DND-41 (cell line): ENCODE measurements around the gene RAD23B.

Experiments
- ATAC-seq: fragments of 200-7000 bp; cut with Tn5 transposase; 3 replicates; pipeline ENCODE4 v1.9.1; 2021; ENCODE audit warnings: low read depth; ENCODE audit not compliant: insufficient read depth
- DNase-seq: peaks from one replicate; pipeline ENCODE4 v3.0.0-alpha.2; 2020
- H2AFZ ChIP-seq: 2 replicates; pipeline ENCODE4 v1.6.0; 2012; ENCODE audit warnings: low read depth, low read length
- H3K27ac ChIP-seq: 2 replicates; pipeline ENCODE4 v1.5.1; 2012; ENCODE audit warnings: low read length, inconsistent platforms
- H3K27me3 ChIP-seq: fragments of 200-600 bp; sonication (generic); 2 replicates; pipeline ENCODE4 v1.6.0; 2012; ENCODE audit warnings: low read length, mild to moderate bottlenecking, inconsistent platforms; ENCODE audit not compliant: insufficient read depth, poor library complexity
- H3K36me3 ChIP-seq: 2 replicates; pipeline ENCODE4 v1.5.1; 2012; ENCODE audit warnings: low read length, inconsistent platforms; ENCODE audit not compliant: insufficient read depth
- H3K4me1 ChIP-seq: 2 replicates; pipeline ENCODE4 v1.5.1; 2012; ENCODE audit warnings: mild to moderate bottlenecking, low read length; ENCODE audit not compliant: insufficient read depth
- H3K4me2 ChIP-seq: 2 replicates; pipeline ENCODE4 v1.6.0; 2012; ENCODE audit warnings: mild to moderate bottlenecking, moderate library complexity, low read length, inconsistent platforms; ENCODE audit not compliant: insufficient read depth
- H3K4me3 ChIP-seq, 2 experiments: fragments of 200-600 bp in 1 of 2; shearing (Covaris generic) in 1 of 2; 2 replicates each; pipeline ENCODE4 v1.5.1; 2012 to 2016; ENCODE audit warnings: inconsistent platforms in 2 of 2, low read length in 2 of 2, mild to moderate bottlenecking in 2 of 2, low read depth in 1 of 2, moderate library complexity in 1 of 2
- H3K79me2 ChIP-seq: 2 replicates; pipeline ENCODE4 v1.6.0; 2012; ENCODE audit warnings: low read length, inconsistent platforms; ENCODE audit not compliant: insufficient read depth
- H3K9ac ChIP-seq: 2 replicates; pipeline ENCODE4 v1.6.0; 2012; ENCODE audit warnings: low read depth, mild to moderate bottlenecking, inconsistent platforms, low read length, moderate library complexity
- H3K9me3 ChIP-seq: 2 replicates; pipeline ENCODE4 v1.5.1; 2012; ENCODE audit warnings: low read length, moderate library complexity, mild to moderate bottlenecking, inconsistent platforms; ENCODE audit not compliant: insufficient read depth, severe bottlenecking
- H4K20me1 ChIP-seq: 2 replicates; pipeline ENCODE4 v1.6.0; 2012; ENCODE audit warnings: low read length; ENCODE audit not compliant: insufficient read depth
- EZH2 ChIP-seq: IDR thresholded peaks from 3 replicates; pipeline ENCODE4 v1.6.1; 2012; ENCODE audit warnings: borderline replicate concordance, low read depth, mild to moderate bottlenecking, moderate library complexity, low read length, inconsistent platforms; ENCODE audit not compliant: severe bottlenecking
- TF ChIP-seq, protein P1 (sequence below): IDR thresholded peaks from 2 replicates; pipeline ENCODE4 v1.5.1; 2012; ENCODE audit warnings: borderline replicate concordance, low read length, moderate library complexity, mild to moderate bottlenecking; ENCODE audit not compliant: poor library complexity, severe bottlenecking; ENCODE audit errors: extremely low read depth

Gene RAD23B

DNA sequence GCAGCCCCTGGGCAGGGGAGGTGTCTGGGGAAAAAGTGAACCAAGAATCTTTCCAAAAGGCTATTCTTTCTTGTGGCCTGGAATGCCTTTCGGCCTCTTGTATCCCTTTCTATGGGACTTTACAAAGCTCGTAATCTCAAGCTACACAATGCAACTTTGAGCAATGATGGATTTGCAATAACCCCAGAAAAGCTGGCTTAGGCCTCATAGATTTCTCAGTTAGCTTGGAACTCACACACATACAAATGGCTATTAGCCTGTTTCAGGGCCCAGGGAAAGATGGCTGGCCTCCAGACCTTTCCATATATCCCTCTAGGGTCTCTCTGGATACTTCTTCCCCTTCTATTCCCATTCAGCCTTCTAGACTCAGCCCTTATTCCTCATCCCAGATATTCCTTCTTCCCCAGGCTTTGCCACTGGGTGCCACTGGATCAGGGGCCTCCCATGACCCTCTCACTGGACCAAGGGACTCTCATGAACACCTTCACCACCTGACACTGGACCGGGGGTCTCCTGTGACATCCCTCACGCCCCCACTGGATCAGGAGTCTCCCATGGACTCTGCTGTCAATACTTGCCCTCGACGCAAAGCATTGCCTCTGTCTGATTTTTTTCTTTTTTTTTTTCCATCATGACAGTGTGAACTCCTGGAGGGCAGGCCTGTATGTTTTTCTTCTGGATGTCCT, 59.5 kb downstream of the RAD23B start:
- no peak overlapping the region for H2AFZ ChIP-seq
- ATAC-seq (no peak), DNase-seq (no peak)
- H3K27ac ChIP-seq, result no peak overlapping the region
- H3K9ac ChIP-seq, result no peak overlapping the region
- peaks cover 4% of the 10 kb centered on the region; the same call in 1 of the 2 replicates for H4K20me1 ChIP-seq
- H3K4me3 ChIP-seq, result no peak overlapping the region
- no peaks in the 10 kb centered on the region for H3K9me3 ChIP-seq
- H3K36me3 ChIP-seq, result peaks cover 9% of the 10 kb centered on the region
- no peak overlapping the region for H3K4me2 ChIP-seq
- TF ChIP-seq, protein P1, sequence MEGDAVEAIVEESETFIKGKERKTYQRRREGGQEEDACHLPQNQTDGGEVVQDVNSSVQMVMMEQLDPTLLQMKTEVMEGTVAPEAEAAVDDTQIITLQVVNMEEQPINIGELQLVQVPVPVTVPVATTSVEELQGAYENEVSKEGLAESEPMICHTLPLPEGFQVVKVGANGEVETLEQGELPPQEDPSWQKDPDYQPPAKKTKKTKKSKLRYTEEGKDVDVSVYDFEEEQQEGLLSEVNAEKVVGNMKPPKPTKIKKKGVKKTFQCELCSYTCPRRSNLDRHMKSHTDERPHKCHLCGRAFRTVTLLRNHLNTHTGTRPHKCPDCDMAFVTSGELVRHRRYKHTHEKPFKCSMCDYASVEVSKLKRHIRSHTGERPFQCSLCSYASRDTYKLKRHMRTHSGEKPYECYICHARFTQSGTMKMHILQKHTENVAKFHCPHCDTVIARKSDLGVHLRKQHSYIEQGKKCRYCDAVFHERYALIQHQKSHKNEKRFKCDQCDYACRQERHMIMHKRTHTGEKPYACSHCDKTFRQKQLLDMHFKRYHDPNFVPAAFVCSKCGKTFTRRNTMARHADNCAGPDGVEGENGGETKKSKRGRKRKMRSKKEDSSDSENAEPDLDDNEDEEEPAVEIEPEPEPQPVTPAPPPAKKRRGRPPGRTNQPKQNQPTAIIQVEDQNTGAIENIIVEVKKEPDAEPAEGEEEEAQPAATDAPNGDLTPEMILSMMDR, result no peak
- no peak for TF ChIP-seq EZH2
- no peaks in the 10 kb centered on the region for H3K27me3 ChIP-seq
- H3K4me1 ChIP-seq, result peaks cover 10% of the 10 kb centered on the region; the same call in 1 of the 2 replicates
- no peaks in the 10 kb centered on the region for H3K79me2 ChIP-seq

DNA sequence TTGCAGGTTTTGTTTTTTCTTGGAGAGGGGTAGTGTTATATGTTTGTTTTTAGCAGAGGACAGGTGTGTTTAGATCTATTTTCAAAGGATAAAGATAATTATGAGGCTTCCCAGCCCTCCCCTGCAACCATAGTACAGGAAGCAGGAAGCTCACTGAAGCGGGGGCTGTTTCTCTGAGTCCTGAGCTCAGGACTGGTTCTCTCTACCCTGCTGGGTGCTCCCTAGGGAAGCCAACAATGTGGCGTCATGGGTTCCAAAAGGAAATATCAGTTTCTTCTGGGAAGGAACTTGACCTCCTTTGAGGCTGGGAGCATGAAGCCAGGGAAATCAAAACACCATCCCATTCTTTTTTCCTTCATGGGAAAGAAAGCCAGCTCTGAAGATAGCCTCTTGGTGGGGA, 62.2 kb downstream of the RAD23B start:
- Histone ChIP-seq H3K27me3 (no peaks in the 10 kb centered on the region), H2AFZ (no peak overlapping the region), H3K4me2 (no peak overlapping the region), H4K20me1 (peaks cover 4% of the 10 kb centered on the region; the same call in 1 of the 2 replicates), H3K4me3 (no peak overlapping the region), H3K79me2 (no peaks in the 10 kb centered on the region), H3K36me3 (no peaks in the 10 kb centered on the region), H3K27ac (no peak overlapping the region), H3K4me1 (peaks cover 10% of the 10 kb centered on the region; the same call in 1 of the 2 replicates), H3K9me3 (no peaks in the 10 kb centered on the region), H3K9ac (no peak overlapping the region)
- TF ChIP-seq, protein P1, result no peak
- no peak for TF ChIP-seq EZH2
- DNase-seq, result no peak
- ATAC-seq, result no peak

DNA sequence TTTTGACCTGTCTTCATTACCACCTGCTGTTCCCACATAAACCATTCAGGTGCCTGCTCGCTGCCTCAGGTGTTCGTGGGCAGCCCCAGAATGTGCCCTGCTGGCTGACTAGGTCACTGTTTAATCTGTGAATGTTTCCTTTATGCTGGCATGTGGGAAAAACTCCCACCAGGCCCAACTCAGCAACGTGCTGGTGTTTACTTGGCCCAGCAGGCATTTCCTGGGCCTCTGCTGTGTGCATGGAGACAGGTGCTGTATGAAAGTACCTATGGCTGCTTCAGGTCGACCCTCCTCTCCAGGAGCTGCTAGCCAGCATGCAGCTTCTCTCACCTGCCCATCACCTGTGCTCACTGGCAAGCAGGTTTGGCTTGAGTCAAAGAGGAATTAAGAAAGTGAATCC, 65.8 kb downstream of the RAD23B start:
- H3K9me3 ChIP-seq, result no peaks in the 10 kb centered on the region
- TF ChIP-seq EZH2, result no peak
- TF ChIP-seq, protein P1, result no peak
- H3K4me1 ChIP-seq, result peaks cover 10% of the 10 kb centered on the region; the same call in 1 of the 2 replicates
- H3K4me2 ChIP-seq, result no peak overlapping the region
- H4K20me1 ChIP-seq, result no peaks in the 10 kb centered on the region
- H3K4me3 ChIP-seq, result no peak overlapping the region
- H3K9ac ChIP-seq, result no peak overlapping the region
- no peak overlapping the region for H3K27ac ChIP-seq
- ATAC-seq (no peak), DNase-seq (no peak)
- H2AFZ ChIP-seq, result no peak overlapping the region
- no peaks in the 10 kb centered on the region for H3K79me2 ChIP-seq
- no peaks in the 10 kb centered on the region for H3K27me3 ChIP-seq
- no peaks in the 10 kb centered on the region for H3K36me3 ChIP-seq
